GM21619 (cell line): ENCODE data around the gene ARMH4.
"Not testable (repeated sequence)": the region's sequence is repeated elsewhere in the genome, so short reads cannot be mapped to it uniquely, and the experiment has no call there.

Experiments
- ATAC-seq: cut with Tn5 transposase; IDR thresholded peaks from one replicate; pipeline ENCODE4 v1.9.1; 2021; ENCODE audit not compliant: unreplicated experiment

ARMH4 gene

GRCh38 chr14:58149196-58149595, 2.8 kb downstream of the ARMH4 start:
- ATAC-seq = no peak

GRCh38 chr14:58146399-58146798, 5.6 kb downstream of the ARMH4 start:
- no peak for ATAC-seq

GRCh38 chr14:58145936-58146335, 6.1 kb downstream of the ARMH4 start:
- ATAC-seq = no peak

GRCh38 chr14:58143106-58143505, 8.9 kb downstream of the ARMH4 start:
- ATAC-seq = no peak

GRCh38 chr14:58141893-58142292, 10.1 kb downstream of the ARMH4 start:
- no peak for ATAC-seq

GRCh38 chr14:58138714-58139482, 13.1 kb downstream of the ARMH4 start:
- ATAC-seq = no peak

GRCh38 chr14:58138031-58138713, 13.8 kb downstream of the ARMH4 start:
- no peak for ATAC-seq

- ATAC-seq = no peak
These were observed 18.3 kb downstream of the ARMH4 start for GRCh38 chr14:58133739-58134138.

- no peak for ATAC-seq
These were observed 20.6 kb downstream of the ARMH4 start for GRCh38 chr14:58131386-58131785.

GRCh38 chr14:58130116-58130782, 21.8 kb downstream of the ARMH4 start:
- no peak for ATAC-seq

- ATAC-seq = no peak
These were observed 22.8 kb downstream of the ARMH4 start for GRCh38 chr14:58129208-58129607.

GRCh38 chr14:58128416-58128815, 23.6 kb downstream of the ARMH4 start:
- ATAC-seq = no peak

GRCh38 chr14:58122546-58122945, 29.5 kb downstream of the ARMH4 start:
- not testable (repeated sequence) for ATAC-seq

- ATAC-seq = no peak
These were observed 30.4 kb downstream of the ARMH4 start for GRCh38 chr14:58121530-58122186.

- no peak for ATAC-seq
These were observed 32.6 kb downstream of the ARMH4 start for GRCh38 chr14:58119381-58119780.

GRCh38 chr14:58118097-58118815, 33.8 kb downstream of the ARMH4 start:
- no peak for ATAC-seq

- ATAC-seq = no peak
These were observed 42.3 kb downstream of the ARMH4 start for GRCh38 chr14:58109744-58110143.

GRCh38 chr14:58108717-58109116, 43.3 kb downstream of the ARMH4 start:
- ATAC-seq = no peak

- no peak for ATAC-seq
These were observed 44.0 kb downstream of the ARMH4 start for GRCh38 chr14:58107947-58108552.

GRCh38 chr14:58107041-58107440, 45.0 kb downstream of the ARMH4 start:
- no peak for ATAC-seq
